Kidney glomerular epithelial cell (primary cell): ENCODE measurements around the gene DTX2.
"Not testable (repeated sequence)": the region's sequence is repeated elsewhere in the genome, so short reads cannot be mapped to it uniquely, and the experiment has no call there.

Experiments
- DNase-seq: peaks from one replicate; lab custom pipeline; 2025; lab: John Stamatoyannopoulos, UW

Gene DTX2

DNA sequence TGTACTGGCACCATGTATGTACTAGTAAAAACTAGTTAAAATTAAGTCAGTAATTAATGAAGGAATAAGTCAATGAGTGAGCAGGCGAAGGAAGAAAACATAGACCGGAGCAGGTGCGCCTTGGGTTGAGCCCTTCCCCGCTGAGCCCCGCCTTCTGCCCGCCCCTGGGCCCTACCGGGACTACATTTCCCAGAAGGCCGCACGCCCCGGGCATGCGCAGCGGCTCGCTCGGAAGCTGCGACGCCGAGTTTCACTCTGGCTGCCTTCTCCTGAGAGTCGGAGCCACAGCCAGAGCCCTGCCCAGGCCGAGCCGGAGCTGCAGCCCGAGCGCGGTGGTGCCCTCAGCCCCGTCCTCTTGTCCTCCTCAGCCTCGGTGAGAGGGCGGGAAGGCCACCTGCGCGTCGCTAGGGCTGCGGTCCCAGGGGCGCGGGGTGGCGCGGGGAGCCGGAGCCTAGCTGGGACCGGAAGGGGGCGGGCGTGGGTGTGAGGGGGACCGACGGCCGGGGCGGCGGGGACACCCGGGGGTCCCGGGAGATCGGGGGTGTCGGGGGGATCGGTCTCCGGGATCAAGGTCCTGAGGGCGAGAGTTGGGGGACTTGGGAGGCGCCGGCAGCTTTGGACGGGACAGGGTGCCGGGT, at the start of gene DTX2:
Gene DTX2 (plus strand): TSS at position 246 of the 638 bp plus-strand sequence. CDS start 18,801 bp downstream, outside the sequence.
- not testable (repeated sequence) for DNase-seq

DNA sequence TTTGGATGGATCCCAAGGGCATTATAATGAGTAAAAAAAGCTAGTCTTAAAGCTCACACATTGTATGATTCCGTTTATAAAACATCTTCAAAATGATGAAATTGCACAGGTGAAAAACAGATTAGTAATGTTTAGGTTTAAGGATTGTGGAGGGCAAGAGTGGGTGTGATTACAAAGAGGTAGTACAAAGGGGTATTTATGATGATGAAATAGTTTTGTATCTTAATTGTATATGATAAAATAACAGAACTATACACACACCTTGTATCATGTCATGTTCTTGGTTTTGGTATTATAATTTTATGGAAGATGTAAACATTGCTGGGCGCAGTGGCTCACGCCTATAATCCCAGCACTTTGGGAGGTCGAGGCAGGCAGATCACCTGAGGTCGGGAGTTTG, 49.3 kb upstream of the DTX2 start:
- DNase-seq = no peak

DNA sequence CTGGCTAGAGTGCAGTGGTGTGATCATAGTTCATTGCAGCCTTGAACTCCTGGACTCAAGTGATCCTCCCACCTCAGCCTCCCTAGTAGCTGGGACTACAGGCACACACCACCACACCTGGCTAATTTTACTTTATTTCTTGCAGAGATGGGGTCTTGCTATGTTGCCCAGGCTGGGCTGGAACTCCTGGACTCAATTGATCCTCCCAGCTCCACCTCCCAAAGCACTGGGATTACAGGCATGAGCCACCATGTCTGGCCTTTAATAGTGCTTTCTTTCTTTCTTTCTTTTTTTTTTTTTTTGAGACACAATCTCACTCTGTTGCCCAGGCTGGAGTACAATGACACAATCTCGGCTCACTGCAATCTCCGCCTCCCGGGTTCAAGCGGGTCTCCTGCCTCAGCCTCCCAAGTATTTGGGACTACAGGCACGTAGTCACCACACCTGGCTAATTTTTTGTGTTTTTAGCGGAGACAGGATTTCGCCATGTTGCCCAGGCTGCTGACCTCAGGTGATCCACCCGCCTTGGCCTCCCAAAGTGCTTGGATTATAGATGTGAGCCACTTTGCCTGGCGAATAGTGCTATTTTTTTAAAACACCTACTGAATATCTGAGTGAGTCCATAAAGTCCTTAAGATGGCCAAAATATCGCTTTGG, 43.7 kb upstream of the DTX2 start:
- DNase-seq = not testable (repeated sequence)

DNA sequence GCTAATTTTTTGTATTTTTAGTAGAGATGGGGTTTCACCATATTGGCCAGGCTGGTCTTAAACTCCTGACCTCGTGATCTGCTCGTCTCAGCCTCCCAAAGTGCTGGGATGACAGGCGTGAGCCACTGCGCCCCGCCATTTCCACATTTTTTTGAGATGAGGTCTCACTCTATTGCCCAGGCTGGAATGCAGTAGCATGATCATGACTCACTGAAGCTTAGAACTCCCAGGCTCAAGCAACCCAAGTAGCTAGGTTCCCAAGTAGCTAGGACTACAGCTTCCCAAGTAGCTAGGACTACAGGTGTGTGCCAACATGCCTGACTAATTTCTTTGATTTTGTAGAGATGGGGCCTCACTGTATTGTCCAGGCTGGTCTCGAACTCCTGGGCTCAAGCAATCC, 40.4 kb upstream of the DTX2 start:
- peak; percentile 94 for DNase-seq

DNA sequence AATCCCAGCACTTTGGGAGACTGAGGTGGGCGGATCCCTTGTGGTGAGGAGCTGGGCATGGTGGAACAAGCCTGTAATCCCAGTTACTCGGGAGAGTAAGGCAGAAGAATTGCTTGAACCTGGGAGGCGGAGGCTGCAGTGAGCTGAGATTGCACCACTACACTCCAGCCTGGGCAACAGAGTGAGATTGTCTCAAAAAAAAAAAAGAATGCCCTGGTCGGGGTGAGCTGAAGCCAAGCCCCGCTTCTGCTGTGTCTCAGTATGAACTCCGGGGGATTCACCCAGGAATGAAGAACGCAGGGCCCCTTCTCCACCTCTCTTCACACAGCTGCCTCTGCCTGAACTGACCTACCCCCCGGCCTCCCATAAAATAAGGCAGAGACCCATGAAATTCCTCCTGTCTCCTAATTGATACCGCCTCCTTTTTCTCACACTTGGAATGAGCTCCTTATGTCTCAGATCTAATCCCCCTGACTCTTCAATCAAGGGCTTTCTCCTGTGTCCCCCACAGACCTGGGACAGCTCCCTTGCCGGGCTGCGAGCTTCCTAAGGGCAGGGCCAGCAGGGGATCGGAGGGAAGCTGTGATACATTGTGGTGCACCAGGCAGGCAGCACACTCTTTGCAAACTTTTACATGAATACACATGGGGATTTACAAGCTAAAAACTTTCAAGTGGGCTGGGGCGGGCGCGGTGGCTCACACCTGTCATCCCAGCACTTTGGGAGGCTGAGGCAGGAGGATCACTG, 37.7 kb upstream of the DTX2 start:
- DNase-seq = peak; percentile 32

DNA sequence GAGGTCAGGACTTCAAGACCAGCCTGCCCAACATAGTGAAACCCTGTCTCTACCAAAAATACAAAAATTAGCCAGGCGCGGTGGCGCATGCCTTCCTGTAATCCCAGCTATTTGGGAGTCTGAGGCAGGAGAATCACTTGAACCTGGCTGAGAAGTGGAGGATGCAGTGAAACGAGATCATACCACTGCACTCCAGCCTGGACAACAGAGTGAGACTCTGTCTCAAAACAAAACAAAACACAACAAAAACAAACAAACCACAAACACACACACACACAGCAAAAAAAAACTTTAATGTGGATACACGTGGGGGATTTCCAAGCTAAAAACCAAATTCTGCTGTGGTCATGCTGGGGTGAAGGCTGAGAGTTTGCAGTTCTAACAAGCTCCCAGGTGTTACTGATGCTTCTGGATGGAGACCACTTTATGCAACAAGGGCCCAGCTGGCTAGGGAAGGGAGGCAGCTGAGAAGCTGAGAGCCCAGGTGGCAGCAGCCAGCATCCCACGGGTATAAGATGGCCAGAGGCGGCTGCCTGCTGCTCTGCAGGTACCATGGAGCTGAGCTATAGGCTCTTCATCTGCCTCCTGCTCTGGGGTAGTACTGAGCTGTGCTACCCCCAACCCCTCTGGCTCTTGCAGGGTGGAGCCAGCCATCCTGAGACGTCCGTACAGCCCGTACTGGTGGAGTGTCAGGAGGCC, 36.9 kb upstream of the DTX2 start, which contains the start of gene ZP3:
Gene ZP3 (plus strand): TSS at position 538 of the 699 bp plus-strand sequence. CDS start 15 bp downstream, at position 553.
- no peak for DNase-seq

DNA sequence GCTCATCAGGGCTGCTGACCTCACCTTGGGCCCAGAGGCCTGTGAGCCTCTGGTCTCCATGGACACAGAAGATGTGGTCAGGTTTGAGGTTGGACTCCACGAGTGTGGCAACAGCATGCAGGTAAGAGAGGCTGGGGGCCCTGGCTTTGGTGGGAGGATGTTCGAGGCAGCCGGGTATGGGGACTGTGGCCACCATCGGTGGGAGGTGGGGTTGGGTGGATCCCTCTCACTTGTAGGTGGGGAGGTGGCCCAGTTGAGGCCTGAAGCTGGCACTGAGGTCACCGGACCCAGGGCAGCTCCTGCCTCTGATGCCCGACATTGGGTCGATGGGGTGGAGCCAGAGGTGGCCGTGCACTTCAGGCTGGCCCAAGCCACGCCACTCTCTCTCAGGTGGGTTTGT, 36.4 kb upstream of the DTX2 start:
- DNase-seq = no peak

DNA sequence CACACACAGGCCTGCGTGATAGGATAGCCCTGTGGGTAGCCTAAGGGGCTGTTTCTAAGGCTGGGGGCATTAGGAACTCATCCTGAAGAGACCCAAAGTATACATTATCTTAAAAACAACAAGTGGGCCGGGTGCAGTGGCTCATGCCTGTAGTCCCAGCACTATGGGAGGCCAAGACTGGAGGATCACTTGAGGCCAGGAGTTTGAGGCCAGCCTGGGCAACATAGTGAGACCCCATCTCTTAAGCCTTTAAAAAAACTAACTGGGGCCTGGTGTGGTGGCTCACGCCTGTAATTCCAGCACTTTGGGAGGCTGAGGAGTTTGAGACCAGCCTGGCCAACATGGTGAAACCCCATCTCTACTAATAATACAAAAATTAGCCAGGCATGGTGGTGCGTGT, 36.0 kb upstream of the DTX2 start:
- DNase-seq = not testable (repeated sequence)

DNA sequence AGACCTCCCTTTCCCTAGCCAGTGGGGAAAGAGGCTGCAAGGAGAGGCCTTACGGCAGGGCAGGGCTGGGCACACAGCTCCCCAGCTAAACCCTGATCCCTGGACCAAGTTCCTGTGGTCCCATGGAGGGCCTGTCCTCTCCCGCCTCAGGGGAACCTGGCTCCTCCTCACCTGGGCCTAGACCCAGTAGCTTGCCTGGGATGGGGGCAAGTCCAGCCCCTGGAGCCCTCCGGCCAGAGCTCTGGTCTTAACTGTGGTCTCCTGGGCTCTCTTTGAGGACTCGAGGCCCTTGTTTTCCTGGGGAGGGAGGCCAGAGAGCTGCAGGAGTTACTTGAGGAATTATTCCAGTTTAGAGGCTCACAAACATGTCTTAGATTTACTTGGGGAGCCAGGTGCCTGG, 35.3 kb upstream of the DTX2 start:
- no peak for DNase-seq

DNA sequence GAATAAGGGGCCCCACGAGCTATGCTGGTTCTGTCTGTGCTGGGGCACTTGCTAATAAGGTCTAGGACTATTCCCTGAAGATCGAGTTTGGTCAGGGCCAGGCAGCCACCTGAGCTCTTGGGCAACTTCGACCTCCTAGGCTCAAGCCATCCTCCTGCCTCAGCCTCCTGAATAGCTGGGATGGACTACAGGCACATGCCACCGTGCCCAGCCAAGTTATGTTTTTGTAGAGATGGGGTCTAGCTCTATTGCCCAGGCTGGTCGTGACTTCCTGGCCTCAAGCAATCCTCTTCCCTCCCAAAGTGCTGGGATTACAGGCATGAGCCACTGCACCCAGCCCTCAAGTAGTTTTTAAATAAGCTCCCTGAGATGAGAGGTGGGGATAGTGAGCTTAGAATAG, 33.9 kb upstream of the DTX2 start:
- no peak for DNase-seq

DNA sequence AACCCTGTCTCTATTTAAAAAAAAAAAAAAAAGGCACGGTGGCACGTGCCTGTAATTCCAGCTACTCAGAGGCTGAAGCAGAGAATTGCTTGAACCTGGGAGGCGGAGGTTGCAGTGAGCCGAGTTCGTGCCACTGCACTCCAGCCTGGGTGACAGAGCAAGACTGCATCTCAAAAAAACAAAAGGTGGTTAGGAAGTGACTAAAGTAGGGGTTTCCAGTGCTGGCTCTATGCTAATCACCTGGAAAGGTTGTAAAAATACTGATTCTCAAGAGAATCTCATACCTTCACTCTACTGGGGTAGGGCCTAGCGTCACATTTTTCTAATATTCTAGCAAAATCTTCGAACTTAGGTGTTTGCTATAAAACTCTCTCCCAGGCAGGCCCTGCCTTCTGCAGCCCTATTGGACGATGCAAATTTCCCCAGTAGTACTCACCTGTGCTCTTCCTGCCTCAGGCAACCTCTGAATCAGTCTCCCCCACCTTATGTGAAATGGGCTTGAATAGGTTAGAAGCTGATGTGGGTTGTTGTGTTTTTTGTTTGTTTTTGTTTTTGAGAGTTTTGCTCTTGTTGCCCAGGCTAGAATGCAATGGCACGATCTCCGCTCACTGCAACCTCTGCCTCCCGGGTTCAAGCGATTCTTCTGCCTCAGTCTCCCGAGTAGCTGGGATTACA, 33.2 kb upstream of the DTX2 start:
- no peak for DNase-seq

DNA sequence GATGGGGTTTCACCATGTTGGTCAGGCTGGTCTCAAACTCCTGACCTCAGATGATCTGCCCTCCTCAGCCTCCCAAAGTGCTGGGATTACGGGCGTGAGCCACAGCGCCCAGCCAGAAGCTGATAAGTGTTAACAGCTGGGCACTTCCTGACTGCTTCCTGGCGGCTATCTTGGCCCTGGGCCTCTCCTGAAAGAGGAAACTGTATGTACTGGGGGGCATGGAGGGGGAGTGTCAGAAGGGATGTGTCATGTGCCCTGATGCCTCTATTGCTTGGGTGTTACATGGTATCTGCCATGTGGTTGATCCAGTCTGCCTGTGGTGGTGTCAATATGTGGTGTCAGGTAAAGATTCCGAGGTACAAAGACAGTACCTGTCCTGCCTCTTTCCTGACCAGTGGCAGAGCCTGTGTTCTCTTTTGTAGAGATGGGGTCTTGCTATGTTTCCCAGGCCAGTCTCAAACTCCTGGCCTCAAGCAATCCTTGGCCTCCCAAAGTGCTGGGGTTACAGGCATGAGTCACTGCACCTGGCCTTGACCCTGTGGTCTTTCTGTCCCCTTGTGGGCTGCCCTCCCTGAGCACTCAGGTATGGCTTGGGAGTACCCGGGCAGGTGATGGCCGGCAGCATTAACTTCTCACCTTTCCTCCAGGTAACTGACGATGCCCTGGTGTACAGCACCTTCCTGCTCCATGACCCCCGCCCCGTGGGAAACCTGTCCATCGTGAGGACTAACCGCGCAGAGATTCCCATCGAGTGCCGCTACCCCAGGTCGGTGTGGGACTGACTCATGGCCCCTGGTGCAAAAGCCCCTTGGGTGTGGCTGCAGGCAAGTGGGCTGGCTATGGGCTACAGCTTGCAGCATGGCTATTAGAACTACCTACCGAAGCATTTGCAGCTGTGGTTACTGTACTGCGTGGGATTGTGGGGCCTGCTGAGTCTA, 32.4 kb upstream of the DTX2 start:
- DNase-seq = no peak

DNA sequence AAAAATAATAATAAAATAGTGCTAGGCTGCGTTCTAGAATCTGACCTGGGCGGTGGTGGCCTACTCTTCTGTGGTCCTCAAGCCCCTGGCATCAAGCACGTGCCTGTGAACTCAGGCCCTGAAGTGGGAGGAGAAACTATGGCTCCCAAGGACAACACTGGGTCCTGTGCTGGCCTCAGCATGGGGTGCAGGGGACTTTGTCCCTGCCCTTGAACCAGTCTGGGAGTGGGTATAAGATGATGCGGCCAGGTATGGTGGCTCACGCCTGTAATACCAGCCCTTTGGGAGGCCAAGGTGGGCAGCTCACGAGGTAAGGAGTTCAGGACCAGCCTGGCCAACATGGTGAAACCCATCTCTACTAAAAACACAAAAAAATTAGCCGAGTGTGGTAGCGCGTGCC, 31.3 kb upstream of the DTX2 start:
- no peak for DNase-seq

DNA sequence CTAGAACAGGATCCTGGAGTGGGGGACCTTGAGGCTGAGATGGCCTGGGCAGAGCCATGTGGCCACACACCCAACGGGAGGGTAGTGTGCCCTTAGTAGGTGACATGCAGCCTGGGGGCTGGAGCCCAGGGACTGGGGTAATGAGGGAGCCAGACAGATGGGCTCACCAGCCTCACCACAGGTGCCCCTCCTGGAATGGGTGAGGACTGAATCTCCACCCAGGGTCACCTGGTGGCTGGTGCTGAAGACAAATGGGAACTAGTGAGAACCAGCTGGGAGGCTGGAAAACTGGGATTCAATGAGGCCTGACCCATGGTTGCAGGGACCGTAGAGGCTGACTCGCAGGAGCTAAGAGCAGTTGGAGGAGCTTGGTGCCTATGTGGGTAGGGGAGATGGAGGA, 30.7 kb upstream of the DTX2 start:
- no peak for DNase-seq

DNA sequence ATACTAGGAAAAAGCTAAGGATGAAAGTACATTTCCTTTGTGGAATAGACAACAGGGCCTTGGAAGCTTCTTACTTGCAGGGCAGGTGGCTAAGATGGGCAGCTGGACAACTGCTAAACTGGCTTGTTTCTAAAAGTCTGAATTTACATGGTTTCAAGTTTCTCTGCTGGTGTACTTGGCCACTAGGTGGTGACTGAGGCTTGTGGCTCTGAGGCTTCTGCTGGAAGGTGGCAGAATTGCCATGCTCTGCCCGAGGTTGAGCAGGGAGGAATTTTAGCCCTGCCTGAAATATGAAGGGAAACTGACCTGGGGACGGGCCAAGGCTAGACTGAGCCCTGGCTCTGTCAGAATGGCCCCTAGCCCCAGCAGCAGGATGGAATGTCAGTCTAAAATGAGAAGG, 23.6 kb upstream of the DTX2 start:
- DNase-seq = peak; percentile 93

DNA sequence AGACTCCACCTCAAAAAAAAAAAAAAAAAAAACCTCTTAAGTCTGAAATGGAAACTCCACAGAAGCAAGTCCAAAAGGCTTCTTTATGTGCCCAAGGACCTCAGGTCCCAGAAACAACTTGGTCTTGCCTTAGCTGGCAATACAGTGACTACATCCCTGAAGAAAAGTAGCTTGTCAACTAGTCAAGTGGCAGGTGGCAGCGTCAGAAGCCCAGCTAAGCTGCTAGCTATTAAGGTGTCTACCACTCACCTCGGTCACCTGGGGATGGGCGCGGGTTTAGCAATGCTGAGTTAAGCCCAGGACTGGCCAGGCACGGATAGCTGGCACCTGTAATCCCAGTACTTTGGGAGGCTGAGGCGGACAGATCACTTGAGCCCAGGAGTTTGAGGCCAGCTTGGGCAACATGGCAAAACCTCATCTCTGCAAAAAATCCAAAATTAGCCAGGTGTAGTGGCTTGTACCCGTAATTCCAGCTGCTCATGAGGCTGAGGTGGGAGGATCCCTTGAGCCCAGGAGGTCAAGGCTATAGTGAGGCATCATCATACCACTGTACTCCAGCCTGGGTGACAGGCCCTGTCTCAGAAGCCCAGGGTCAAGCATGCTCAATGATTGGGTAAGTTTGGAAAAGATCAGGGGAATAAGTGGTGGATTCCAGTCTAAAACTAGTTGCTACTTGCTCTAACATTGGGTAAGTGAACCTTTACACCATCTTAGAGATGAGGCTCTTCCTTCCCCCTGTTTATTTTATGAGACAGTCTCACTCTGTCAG, 22.2 kb upstream of the DTX2 start:
- not testable (repeated sequence) for DNase-seq

DNA sequence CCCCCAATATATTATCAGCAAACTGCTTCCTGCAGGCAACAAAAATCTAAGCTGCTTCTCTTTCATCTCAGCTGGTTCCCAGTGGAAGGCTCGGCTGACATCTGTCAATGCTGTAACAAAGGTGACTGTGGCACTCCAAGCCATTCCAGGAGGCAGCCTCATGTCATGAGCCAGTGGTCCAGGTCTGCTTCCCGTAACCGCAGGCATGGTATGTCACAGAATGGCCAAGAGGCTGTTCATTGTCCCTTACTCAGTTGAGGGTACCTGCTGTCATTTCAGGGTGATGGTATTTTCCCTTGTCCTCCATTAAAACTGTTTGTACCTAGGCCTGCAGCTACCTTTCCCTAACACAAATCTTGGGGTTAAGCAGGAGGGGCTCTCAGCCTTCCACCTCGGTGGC, 21.1 kb upstream of the DTX2 start:
- not testable (repeated sequence) for DNase-seq

DNA sequence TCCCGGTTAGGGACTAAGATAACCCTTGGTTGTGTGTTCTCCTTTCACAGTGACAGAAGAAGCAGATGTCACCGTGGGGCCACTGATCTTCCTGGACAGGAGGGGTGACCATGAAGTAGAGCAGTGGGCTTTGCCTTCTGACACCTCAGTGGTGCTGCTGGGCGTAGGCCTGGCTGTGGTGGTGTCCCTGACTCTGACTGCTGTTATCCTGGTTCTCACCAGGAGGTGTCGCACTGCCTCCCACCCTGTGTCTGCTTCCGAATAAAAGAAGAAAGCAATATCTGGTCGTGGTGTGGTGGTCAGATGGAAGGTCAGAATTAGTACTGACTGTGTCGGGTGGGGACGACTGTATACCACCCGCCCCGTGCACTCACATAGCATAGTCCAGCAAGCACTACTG, 19.7 kb upstream of the DTX2 start:
- not testable (repeated sequence) for DNase-seq

DNA sequence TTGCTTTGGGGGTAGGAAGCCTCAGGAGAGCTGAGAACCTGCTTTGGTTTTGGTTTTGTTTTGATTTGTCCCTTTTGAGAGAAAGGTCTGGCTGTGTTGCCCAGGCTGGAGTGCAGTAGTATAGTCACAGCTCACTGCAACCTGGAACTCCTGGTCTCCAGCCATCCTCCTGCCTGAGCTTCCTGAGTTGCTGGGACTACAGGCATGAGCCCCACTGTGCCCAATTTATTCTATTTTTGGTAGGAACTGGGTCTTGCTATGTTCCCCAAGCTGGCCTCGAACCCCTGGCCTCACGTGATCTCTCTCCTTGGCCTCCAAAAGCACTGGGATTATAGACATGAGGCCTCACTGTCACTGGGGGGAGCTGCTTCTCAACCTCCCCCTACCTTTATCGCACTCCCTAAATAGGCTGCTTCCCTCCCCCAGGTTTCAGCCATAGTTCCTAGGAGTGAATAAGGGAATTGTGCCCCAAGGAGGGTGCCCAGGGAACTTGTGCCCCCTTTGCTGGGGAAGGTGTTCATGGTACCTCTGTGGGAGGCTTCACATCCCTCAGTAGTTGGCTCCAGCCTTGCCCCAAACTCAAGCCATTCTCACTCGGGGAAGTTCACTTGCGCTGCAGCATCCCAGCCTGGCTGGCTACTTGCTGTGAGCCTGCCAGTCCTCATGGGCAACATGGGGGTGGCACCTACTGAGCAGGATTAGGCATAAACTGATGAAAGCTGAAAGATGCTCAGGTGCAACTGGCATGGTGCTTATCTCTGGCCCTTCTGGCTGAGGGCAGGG, 18.7 kb upstream of the DTX2 start:
- not testable (repeated sequence) for DNase-seq
